H1 (cell line): ENCODE results near the gene DOCK3. TPM values are rescaled to one million over a fixed set of nuclear protein-coding genes. Genes with fewer than 3 reads are reported as not detected.

ENCODE experiments used
- HDAC6 ChIP-seq: IDR thresholded peaks from one replicate; pipeline ENCODE4 v1.7.1; 2012; ENCODE audit warnings: low read depth, mild to moderate bottlenecking, inconsistent platforms, low read length, moderate library complexity
- PHF8 ChIP-seq: fragments of 200-600 bp; sonication (generic); conservative IDR thresholded peaks from 2 replicates; pipeline ENCODE4 v1.7.1; 2012; ENCODE audit warnings: low read depth, mild to moderate bottlenecking, inconsistent platforms, low read length, moderate library complexity
- polyA plus RNA-seq, 7 experiments: library from polyadenylated mRNA; depleted of rRNA in 3 of 7; stranded (reverse) in 5 of 7; unstranded in 2 of 7; fragments of >200 nt in 5 of 7; fragments of 200-250 nt in 2 of 7; gene quantifications; 1 replicate in 5 of 7; 2 replicates in 1 of 7; 4 replicates in 1 of 7; pipeline versions ENCODE4 v1.2.1 to v1.2.3, GENCODE V29; 2011 to 2013; ENCODE audit warnings: missing spikeins in 2 of 7, mixed read lengths in 2 of 7
- total RNA-seq: library from RNA; stranded (reverse); fragmentation: NEBNext Ultra II Directional; extraction: Animal tissue kit (Norgen Biotek cat#: 25700); gene quantifications from 2 replicates; pipeline ENCODE4 v1.2.1, GENCODE V29; 2021

Gene DOCK3
- total and polyA plus RNA-seq, 2 of the 8 experiments (the other 6 are each of a cell fraction or from before 2014, with no cell fraction given) = 2.7 to 5.0 TPM

- TF ChIP-seq HDAC6 (no peak), PHF8 (no peak)
These were observed 312.0 kb downstream of the DOCK3 start (continued) for GRCh38 chr3:50986726-50987125.
